Measurements from ENCODE around the gene CC2D2B.

Gene CC2D2B

DNA sequence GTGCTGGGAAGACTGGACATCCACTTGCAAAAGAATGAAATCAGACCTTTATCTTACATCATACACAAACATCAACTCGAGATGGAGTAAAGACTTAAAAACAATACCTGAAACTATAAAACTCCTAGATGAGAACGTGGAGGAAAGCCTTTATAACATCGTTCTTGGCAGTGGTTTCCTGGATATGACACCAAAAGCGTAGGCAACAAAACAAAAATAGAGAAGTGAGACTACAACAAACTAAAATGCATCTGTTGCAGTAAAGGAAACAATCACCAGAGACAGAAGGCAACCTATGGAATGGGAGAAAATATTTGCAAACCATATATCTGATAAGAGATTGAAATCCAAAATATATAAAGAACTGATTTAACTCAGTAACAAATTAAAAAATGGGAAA is 33.3 kb downstream of the CC2D2B start:
- TF ChIP-seq, protein P1, sequence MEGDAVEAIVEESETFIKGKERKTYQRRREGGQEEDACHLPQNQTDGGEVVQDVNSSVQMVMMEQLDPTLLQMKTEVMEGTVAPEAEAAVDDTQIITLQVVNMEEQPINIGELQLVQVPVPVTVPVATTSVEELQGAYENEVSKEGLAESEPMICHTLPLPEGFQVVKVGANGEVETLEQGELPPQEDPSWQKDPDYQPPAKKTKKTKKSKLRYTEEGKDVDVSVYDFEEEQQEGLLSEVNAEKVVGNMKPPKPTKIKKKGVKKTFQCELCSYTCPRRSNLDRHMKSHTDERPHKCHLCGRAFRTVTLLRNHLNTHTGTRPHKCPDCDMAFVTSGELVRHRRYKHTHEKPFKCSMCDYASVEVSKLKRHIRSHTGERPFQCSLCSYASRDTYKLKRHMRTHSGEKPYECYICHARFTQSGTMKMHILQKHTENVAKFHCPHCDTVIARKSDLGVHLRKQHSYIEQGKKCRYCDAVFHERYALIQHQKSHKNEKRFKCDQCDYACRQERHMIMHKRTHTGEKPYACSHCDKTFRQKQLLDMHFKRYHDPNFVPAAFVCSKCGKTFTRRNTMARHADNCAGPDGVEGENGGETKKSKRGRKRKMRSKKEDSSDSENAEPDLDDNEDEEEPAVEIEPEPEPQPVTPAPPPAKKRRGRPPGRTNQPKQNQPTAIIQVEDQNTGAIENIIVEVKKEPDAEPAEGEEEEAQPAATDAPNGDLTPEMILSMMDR (IDR thresholded peaks at IDR 0.05; ENCODE audit: low read depth, low read length, missing control alignments): no peak
- no peak overlapping the region for H3K4me3 ChIP-seq (ENCODE audit: low read depth, low read length)
- in situ Hi-C loops (cut with HindIII; ENCODE audit: low sequenced_read_pairs): no loop called here
- DNase-seq (ENCODE audit: low read depth): no peak

DNA sequence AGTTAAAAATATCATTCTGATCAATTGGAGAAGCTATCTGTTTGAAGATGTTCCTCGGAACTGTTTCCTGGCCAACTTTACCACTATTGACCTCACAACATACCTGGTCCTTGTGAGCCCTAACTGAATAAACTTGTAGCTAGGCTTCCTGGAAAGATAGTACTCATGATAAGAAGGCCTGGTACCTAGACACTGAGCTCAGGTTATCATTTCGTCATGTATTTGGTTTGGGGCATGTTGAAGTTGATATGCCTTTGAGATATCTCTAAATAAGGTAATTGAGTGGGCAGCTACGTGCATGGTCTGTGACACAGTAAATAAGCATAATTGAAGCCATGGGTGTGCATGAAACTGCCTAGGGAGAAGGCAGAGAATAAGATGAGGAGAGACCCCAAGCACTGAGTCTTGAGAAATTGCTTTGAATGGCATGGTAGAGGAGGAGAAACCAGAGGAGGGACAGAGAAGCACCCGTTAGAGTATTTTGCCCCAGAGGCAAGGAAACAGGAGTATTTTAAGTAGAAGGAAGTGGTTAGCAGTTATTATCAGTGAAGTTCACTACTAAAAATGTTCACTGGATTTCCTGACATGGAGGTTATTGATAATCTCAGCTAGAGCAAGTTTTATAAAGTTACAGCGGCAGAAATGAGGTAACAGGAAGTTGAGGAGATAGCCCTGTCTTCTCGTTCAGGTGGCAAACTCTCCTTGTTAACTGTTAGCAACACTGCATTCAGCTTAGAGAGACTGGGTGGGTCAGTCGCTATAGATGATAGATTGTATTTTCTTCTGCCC is 55.6 kb downstream of the CC2D2B start:
- in situ Hi-C loops (cut with HindIII; ENCODE audit: low sequenced_read_pairs): no loop called here
- no peak for DNase-seq (ENCODE audit: low read depth)
- H3K4me3 ChIP-seq (ENCODE audit: low read depth, low read length): no peak overlapping the region
- TF ChIP-seq, protein P1 (IDR thresholded peaks at IDR 0.05; ENCODE audit: low read depth, low read length, missing control alignments): no peak

DNA sequence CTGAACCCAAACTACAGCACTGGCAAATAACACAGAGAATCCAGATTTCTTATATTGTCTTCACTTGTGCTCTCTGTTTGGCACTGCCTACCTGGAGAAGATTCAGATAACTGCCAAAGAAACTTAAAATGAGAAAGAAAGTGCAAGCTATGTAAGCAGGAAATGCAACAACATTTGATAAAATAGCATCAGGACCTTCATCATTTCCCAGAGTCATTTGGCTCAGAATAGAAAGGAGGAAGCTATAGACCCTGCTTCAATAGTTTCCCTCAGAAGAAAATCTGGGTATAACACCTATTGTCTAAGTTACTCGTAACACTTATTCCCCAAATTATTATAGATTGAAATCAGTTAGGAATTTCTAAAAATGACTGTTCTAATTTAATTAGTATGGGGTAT is 56.2 kb downstream of the CC2D2B start:
- in situ Hi-C loops (cut with HindIII; ENCODE audit: low sequenced_read_pairs): no loop called here
- H3K4me3 ChIP-seq (ENCODE audit: low read depth, low read length): no peak overlapping the region
- no peak for DNase-seq (ENCODE audit: low read depth)
- TF ChIP-seq, protein P1 (IDR thresholded peaks at IDR 0.05; ENCODE audit: low read depth, low read length, missing control alignments): no peak

DNA sequence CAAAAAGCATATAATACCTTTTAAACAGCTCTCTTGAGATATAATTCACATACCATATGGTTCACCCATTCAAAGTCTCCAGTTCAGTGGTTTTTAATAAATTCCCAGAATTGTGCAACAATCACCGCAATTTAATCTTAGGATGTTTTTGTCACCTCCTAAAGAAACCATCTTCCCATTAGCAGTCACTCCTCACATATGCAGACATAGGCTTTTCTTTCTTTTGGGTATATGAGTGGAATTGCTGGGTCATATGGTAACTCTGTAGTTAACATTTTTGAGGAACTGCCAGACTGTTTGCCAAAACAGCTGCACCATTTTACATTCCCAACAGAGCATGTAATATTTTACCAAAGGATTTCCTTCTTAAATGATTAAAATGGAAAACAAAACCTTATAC is 57.0 kb downstream of the CC2D2B start:
- H3K4me3 ChIP-seq (ENCODE audit: low read depth, low read length): no peak overlapping the region
- TF ChIP-seq, protein P1 (IDR thresholded peaks at IDR 0.05; ENCODE audit: low read depth, low read length, missing control alignments): no peak
- DNase-seq (ENCODE audit: low read depth): no peak
- in situ Hi-C loops (cut with HindIII; ENCODE audit: low sequenced_read_pairs): no loop called here

DNA sequence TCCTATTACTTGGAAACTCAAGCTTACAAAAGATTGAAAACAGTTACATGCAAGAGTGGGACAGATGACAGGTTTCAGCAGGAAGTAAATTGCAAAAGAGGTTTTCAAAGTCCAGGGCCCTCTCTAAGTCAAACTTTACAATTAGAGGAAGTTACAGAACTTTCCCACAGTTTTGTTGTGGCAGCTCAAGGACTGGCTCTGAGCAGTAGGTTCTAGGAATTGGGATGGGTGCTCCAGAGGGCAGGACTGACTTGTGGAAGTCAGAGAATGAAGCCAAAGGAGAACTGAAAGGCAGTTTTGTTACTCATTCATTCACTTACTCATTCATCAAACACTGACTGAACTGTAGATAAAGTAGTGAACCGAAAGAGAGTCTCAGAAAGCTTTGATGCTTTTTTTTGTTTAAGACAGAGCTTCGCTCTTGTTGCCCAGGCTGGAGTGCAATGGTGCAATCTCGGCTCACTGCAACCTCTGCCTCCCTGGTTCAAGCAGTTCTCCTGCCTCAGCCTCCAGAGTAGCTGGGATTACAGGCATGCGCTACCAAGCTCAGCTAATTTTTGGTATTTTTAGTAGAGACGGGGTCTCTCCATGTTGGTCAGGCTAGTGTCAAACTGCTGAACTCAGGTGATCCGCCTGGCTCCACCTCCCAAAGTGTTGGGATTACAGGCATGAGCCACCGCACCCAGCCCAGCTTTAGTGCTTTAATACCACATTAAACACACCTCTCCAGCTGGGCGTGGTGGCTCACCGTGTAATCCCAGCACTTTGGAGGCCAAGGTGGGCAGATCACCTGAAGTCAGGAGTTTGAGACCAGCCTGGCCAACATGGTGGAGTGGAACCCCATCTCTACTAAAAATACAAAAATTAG is 68.8 kb downstream of the CC2D2B start:
- TF ChIP-seq, protein P1 (IDR thresholded peaks at IDR 0.05; ENCODE audit: low read depth, low read length, missing control alignments): no peak

DNA sequence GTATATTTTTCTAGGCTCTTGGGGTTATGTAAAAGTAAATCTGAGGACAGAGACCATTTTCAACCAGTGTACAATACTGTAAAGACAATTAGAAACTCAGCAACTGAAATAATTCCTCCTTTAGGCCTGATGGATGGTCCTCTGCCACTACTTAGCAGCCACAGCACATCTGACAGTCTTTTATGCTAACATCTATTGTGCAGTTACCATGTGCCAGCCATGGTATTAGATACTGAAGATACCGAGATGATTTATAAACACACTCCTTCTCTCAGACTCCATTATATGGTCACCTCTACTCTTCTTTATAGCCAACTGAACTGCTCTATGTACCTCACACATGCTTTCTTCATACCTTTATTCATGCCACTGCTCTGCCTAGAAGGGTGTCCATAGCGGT is 74.4 kb downstream of the CC2D2B start:
- DNase-seq (ENCODE audit: low read depth): no peak
- TF ChIP-seq, protein P1 (IDR thresholded peaks at IDR 0.05; ENCODE audit: low read depth, low read length, missing control alignments): no peak
- in situ Hi-C loops (cut with HindIII; ENCODE audit: low sequenced_read_pairs): no loop called here
- H3K4me3 ChIP-seq (ENCODE audit: low read depth, low read length): no peak overlapping the region

More for the DNA sequence above, 68.8 kb downstream of the CC2D2B start:
- DNase-seq (ENCODE audit: low read depth): no peak
- H3K4me3 ChIP-seq (ENCODE audit: low read depth, low read length): no peak overlapping the region
- in situ Hi-C loops (cut with HindIII; ENCODE audit: low sequenced_read_pairs): no loop called here

Data from astrocyte of the cerebellum (primary cell).